Measurements from ENCODE around the gene WBP2.
A peak's percentile ranks its signal among the peaks of the same experiment; 100 is the strongest.

Gene WBP2

GRCh38 chr17:75844530-75845057 is 10.5 kb downstream of the WBP2 start:
- DNase-seq (ENCODE audit: low read depth) = no peak

- peak; percentile 54 for DNase-seq (ENCODE audit: low read depth)
These were observed 11.3 kb downstream of the WBP2 start, which contains the start of gene UNC13D for GRCh38 chr17:75843577-75844529. Gene UNC13D (minus strand): TSS chr17:75844404. CDS start chr17:75844337, 67 bp downstream.

GRCh38 chr17:75842963-75843576 is 12.1 kb downstream of the WBP2 start:
- peak; percentile 14 for DNase-seq (ENCODE audit: low read depth)

DNA sequence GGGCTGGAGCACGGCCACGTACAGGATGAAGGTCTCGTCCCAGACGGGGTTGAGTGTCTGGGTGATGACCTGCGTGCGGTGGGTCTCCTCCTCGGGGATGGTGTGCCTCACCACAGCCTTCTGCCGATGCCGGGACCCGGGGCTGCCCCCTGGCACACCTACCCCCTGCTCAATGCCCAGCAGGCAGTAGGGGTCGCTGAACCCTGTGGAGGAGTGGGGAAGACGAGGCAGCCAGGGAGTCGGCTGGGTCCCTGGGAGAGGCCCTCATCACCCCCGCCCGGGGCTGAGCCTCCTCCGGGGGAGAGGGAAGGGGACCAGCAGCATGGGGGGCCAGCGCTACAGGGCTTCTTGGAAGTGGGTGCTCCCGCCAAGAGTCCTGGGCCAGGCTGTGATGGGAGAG is 12.7 kb downstream of the WBP2 start:
- no peak for DNase-seq (ENCODE audit: low read depth)

DNA sequence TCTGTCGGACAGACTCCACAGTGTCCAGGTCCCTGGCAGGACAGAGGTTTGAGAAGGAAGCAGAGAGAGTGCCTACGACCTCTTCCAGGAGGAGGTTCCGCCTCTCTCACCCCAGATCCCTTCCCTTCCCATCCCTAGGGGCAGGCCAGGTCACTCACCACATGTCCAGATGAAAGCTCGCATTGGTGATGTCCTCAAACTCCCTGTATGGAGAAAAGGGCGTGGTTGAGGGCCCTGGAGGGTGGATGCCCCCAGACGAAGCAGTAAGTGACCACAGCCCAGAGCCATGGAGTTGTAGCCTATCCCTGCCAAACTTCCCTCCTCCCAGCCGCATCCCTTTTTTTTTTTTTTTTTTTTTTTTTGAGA is 14.4 kb downstream of the WBP2 start:
- DNase-seq (ENCODE audit: low read depth) = no peak

- no peak for DNase-seq (ENCODE audit: low read depth)
These were observed 15.0 kb downstream of the WBP2 start for GRCh38 chr17:75839942-75840798.

- DNase-seq (ENCODE audit: low read depth) = no peak
These were observed 16.7 kb downstream of the WBP2 start for GRCh38 chr17:75838410-75838809.

DNA sequence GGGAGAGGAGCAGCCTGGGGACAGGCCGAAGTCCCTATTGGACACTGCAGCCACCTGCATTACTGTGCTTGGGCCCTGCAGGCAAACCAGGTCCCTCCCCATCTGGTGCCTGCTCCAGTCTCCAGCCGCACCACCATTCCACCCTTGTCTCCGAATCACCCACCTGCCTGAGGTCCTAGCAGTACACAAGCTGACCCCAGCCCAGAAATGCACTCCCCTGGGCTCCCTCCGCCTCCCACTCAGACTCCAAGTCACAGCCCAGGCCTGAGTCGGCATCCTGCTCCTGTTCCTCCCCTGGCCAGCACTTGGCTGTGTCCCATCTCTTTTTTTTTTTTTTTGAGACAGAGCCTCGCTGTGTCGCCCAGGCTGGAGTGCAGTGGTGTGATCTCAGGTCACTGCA is 17.2 kb downstream of the WBP2 start:
- DNase-seq (ENCODE audit: low read depth) = no peak

DNA sequence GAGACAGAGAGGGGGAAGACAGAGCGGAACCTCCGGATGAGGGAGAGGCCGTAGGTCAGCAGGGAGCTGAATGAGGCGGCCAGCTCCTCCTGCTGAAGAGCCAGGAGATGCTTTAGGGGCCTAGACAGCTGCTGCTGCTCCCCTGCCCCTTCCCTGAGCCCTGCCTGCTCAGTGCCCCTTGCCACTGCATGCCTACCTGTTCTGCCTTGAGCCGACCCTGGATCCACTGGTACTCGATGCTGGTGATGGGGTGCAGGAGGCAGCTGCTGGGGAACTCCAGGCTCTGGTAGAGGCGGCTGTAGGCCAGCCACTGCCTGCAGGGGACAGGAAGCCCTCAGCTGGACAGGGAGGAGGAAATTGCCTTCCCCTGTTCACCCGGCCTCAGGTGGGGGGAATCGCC is 18.5 kb downstream of the WBP2 start:
- DNase-seq (ENCODE audit: low read depth) = no peak

- no peak for DNase-seq (ENCODE audit: low read depth)
These were observed 19.5 kb downstream of the WBP2 start for GRCh38 chr17:75835654-75835987.

- DNase-seq (ENCODE audit: low read depth) = no peak
These were observed 20.0 kb downstream of the WBP2 start for GRCh38 chr17:75834928-75835653.

DNA sequence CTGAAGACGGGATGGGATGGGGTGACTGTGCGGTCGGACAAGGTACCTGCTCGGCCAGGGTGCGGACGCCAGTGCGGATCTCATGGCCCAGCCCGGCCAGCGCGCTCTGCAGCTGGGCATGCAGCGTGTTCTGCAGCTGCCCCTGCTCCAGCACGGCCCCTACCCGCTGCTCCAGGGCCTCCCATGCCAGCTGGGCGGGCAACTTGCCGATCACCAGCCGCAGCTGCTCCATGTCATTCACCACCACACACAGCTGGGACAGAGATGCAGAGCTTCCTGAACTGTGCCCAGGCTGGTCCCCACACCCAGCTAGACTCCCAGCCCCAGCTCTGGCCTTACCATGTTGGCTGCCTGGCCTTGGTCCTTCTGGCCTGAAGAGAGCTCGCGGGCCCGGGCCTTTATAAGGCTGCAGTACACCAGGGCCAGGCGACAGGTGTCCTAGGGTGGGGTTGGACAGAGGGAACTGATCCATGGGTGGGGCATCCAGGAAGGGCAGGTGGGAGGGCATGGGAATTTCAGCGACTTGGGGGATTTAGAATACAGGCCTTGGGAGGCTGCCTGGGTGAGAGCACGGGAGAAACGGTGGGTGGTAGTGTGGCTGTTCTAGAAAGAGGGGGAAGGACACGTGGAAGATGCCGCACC is 20.7 kb downstream of the WBP2 start:
- no peak for DNase-seq (ENCODE audit: low read depth)

DNA sequence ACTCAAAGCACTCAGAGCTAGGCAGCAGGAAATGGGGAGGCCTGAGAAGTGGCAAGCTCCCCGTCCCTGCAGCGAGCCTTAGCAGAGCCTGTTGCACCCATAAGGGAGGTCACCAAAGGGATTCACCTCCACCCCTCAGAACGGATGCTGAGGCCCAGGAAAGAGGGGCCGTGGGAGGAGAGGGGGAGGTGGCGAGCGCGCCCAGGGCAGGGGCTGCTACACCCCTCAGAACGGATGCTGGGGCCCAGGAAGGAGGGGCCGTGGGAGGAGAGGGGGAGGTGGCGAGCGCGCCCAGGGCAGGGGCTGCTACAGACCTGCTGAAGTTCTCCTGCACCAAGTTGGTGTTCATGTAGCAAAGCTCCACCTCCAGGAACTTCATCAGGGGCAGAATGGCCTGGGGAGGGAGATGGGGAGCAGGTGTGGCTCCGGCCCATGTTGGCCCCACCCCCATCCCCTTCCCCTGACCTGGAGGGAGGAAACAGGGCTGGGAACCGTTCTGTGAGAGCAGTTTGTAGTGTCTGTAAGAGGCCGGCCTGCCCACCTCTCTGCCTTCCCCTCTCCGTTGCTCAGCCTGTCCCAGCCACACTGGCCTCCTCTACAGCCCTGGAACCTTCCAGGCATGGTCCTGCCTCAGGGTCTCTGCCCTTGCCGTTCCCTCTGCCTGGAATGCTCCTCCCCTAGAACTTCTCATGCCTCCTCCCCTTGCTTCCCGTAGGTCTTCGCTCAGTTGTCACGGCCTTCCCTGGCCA is 22.3 kb downstream of the WBP2 start:
- DNase-seq (ENCODE audit: low read depth) = no peak

DNA sequence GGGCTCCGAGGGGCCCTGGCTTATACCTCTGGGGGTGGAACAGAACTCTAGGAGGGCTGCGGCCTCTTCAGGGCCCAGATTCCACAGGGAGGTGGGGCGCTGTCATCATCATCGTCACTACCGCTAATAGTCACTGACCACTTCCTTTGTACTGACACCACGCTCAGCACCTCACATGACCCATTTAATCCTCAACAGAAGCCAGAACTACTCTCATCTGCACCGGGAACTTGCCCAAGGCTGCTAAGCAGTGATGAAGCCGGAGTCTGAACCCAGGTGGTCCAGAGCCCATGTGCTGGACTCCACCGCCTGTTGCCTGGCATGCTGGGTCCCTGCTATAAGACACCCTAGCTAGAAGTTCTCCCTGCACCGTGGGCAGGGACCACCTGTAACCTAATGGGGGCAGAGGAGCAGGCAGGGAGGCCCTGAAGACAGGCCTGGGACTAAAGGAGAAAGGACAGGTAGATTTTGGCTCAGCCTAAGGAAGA is 22.9 kb downstream of the WBP2 start:
- peak; percentile 19 for DNase-seq (ENCODE audit: low read depth)

DNA sequence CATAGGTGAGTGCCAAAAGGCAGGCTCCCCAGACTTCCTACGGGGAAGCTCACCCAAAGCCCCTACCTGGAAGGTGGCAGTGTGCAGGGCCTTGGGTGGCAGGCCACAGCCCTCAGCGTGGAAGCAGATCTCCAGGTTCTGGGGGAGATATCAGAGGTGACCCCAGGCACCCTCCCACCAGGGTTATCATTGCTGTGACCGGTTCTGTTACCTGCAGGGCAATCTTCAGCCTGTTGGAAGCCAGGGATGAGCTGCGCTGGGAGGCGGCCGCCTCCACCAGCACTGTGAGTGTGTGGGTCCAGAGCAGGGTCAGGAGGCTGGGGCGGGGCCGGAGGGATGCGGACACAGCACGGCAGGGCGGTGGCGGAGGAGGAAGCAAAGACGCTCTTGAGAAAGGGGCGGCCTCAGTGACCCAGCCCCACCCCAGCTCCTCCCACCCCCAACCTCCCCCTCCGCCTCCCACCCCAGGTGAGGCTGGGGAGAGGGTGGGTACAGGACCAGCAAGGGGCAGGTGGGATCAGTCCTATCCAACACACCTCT is 24.0 kb downstream of the WBP2 start:
- DNase-seq (ENCODE audit: low read depth) = no peak

DNA sequence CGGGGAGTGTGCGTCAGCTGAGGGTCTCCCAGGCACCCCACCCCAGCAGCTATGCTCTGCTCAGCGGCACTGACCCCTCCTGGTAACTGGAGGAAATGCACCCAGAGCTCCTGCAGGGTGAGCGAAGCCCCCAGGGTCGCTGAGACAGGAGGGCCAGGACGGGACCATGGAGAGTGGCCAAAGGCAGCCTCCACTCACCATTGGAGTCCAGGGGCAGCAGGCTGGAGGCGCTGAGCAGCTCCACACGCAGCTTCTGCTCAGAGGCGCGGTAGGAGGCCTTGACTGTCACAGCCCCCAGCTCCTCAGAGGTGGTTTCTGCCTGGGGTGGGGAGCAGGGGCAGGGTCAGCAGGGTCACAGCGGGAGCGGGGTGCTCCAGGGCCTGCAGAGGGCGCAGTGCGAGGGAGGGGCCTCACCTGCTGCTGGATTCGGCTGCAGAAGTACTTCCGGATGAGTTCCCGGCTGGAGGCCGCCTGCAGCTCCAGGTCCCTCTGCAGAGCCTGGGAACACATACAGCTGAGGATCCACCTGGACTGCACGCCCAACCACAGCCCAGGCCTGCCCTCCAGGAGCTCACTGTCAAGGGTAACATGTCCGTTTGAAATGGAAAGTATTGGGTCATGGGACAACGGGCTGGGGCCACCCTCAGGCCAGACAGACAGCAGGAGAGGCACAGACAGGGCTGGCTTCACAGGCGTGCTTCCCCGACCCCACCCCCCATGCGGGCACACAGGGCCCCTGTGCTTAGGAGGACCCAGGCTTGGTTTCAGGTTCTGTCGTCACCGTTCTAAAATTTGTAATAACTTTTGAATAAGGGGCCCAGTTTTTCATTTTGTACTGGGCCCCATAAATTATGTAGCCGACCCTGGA is 24.7 kb downstream of the WBP2 start:
- DNase-seq (ENCODE audit: low read depth) = peak; percentile 36

- no peak for DNase-seq (ENCODE audit: low read depth)
These were observed 25.4 kb downstream of the WBP2 start for GRCh38 chr17:75829747-75830146.

- DNase-seq (ENCODE audit: low read depth) = no peak
These were observed 26.4 kb downstream of the WBP2 start for GRCh38 chr17:75828741-75829140.

DNA sequence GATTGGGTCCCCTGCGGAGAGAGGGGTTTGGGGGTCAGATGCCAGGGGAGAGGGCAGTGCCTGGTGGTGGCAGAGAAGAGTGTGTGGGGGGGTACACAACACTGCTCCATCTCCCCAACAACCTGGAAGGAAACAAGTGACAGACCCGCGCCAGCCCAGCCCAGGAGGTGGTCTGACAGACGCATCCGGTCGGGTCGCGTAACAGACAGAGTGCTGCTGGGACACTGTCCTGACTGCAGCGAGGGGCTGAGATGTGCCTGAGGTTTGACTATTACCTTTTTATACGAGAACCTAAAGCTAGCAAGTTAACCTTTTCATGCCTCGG is 27.1 kb downstream of the WBP2 start:
- no peak for DNase-seq (ENCODE audit: low read depth)
